ENCODE data around the gene AGTRAP. TPM values are rescaled to one million over a fixed set of nuclear protein-coding genes. Genes with fewer than 3 reads are reported as not detected.
A peak's percentile ranks its signal among the peaks of the same experiment; 100 is the strongest.

AGTRAP gene
- total RNA-seq, 1 experiment from 2014 or later, result 57.0 TPM

DNA sequence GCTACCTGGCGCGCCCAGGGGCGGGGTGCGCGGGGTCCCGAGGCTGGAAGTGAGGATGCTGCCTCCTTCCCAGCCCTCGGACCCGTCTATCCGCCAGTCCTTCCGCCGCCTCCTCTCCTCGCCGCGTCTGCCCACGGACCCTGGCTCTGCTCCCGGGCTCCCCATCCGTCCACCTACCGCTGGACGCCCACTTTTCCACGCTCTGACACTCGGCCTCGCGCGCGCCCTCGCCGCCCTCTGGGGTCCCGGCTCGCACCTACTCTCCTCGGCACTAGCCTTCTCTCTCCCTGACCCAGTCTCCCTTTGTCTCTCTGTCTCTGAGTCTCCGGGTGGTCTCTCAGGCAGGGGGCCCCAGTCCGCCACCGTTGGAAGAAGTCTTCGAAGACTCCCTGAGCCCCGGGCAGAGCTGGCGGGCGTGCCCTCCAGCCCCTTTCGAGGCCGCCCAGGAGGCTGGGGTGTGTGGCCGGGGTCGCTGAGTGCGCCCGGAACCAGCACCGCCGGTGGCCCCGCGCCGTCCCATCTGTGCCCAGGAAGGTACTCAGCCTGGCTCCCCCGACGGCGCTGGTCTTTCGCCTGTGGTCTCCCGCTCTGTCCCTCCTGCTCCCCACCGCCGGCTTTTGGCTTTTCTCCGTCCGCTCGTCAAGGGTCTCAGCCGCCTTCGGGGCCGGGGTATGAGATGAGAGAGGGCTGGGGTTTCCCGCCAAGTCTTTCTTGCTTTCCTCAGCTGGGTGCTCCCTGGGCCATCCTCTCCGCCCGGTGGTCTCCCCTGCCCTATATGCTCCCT, 43.8 kb upstream of the AGTRAP start:
- no TSS peak for BruUV-seq (replicated peaks)
- CTCF ChIA-PET, result no interaction called here
- in situ Hi-C loops (cut with HindIII; ENCODE audit: low pct_unique_long_range_greater_than_20kb, low sequenced_read_pairs) (no loop called here), intact Hi-C loops (cut with micrococcal nuclease; ENCODE audit: unreplicated experiment) (no loop called here)
- Histone ChIP-seq H3K36me3 (ENCODE audit: control insufficient read depth, insufficient read depth, low read length) (no peaks in the 10 kb centered on the region; the same call in 1 of the 2 replicates), H3K4me1 (ENCODE audit: control insufficient read depth, insufficient read depth, low read length) (peaks cover 7% of the 10 kb centered on the region; the same call in 1 of the 2 replicates), H3K27ac (ENCODE audit: low read length) (no peak overlapping the region), H3K4me3 (ENCODE audit: low read depth in 2 of 2, low read length in 2 of 2) (no peak overlapping the region; a peak in 2 of 4 replicates), H3K27me3 (ENCODE audit: control insufficient read depth, insufficient read depth, low read length) (no peaks in the 10 kb centered on the region; the same call in 1 of the 2 replicates), H3K9me3 (ENCODE audit: control insufficient read depth, insufficient read depth, low read depth, low read length) (no peaks in the 10 kb centered on the region)
- TF ChIP-seq POLR2AphosphoS5 (IDR thresholded peaks at IDR 0.05; ENCODE audit: low read depth, low read length), result no peak
- TF ChIP-seq, protein P1, sequence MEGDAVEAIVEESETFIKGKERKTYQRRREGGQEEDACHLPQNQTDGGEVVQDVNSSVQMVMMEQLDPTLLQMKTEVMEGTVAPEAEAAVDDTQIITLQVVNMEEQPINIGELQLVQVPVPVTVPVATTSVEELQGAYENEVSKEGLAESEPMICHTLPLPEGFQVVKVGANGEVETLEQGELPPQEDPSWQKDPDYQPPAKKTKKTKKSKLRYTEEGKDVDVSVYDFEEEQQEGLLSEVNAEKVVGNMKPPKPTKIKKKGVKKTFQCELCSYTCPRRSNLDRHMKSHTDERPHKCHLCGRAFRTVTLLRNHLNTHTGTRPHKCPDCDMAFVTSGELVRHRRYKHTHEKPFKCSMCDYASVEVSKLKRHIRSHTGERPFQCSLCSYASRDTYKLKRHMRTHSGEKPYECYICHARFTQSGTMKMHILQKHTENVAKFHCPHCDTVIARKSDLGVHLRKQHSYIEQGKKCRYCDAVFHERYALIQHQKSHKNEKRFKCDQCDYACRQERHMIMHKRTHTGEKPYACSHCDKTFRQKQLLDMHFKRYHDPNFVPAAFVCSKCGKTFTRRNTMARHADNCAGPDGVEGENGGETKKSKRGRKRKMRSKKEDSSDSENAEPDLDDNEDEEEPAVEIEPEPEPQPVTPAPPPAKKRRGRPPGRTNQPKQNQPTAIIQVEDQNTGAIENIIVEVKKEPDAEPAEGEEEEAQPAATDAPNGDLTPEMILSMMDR (IDR thresholded peaks at IDR 0.05), result no peak
- TF ChIP-seq SIN3A (IDR thresholded peaks at IDR 0.05; ENCODE audit: borderline replicate concordance, insufficient read depth, low read depth, low read length), result no peak
- no peak for TF ChIP-seq REST (IDR thresholded peaks at IDR 0.05; ENCODE audit: insufficient read depth in 1 of 2, low read depth in 2 of 2, low read length in 1 of 2)
- POLR2A ChIA-PET, result no interaction called here
- ATAC-seq (no peak), DNase-seq (ENCODE audit: low read depth, low spot score) (no peak)

DNA sequence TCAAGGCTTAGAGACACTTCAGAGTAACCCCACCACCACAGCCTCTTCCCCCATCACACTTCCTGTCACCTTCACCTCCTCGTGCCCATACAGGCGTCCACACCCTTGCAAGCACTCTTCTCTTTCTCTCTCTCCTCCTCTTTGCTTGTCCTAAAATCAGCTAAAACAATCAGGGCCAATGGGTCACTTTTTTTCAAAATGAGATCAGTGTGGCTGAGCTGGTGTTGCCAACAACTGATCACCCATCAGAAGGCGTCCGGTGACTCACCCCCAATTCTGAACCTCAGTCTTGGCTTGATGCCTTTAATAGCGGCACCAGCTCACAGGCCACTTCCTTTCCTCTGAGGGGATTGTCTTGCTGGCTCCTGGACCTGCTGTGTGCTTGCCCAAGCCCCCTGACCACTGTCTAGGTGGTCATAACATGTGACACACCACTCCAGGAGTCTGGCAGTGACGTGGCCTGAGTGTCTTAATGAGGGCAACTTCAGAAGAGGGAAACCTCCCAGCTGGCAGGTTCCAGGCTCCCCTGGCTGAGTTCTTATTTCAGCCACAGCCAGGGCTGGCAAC, 42.8 kb upstream of the AGTRAP start:
- Histone ChIP-seq H3K4me3 (ENCODE audit: low read depth in 2 of 2, low read length in 2 of 2) (no peak overlapping the region), H3K27me3 (ENCODE audit: control insufficient read depth, insufficient read depth, low read length) (no peaks in the 10 kb centered on the region; the same call in 1 of the 2 replicates), H3K36me3 (ENCODE audit: control insufficient read depth, insufficient read depth, low read length) (no peaks in the 10 kb centered on the region; the same call in 1 of the 2 replicates), H3K9me3 (ENCODE audit: control insufficient read depth, insufficient read depth, low read depth, low read length) (no peaks in the 10 kb centered on the region), H3K4me1 (ENCODE audit: control insufficient read depth, insufficient read depth, low read length) (peaks cover 7% of the 10 kb centered on the region; the same call in 1 of the 2 replicates), H3K27ac (ENCODE audit: low read length) (no peak overlapping the region)
- in situ Hi-C loops (cut with HindIII; ENCODE audit: low pct_unique_long_range_greater_than_20kb, low sequenced_read_pairs), result no loop called here
- TF ChIP-seq POLR2AphosphoS5 (IDR thresholded peaks at IDR 0.05; ENCODE audit: low read depth, low read length) (no peak), REST (IDR thresholded peaks at IDR 0.05; ENCODE audit: insufficient read depth in 1 of 2, low read depth in 2 of 2, low read length in 1 of 2) (no peak), TCF7L2 (IDR thresholded peaks at IDR 0.05; ENCODE audit: low read depth, low read length) (no peak), SIN3A (IDR thresholded peaks at IDR 0.05; ENCODE audit: borderline replicate concordance, insufficient read depth, low read depth, low read length) (no peak)
- TF ChIP-seq, protein P1 (IDR thresholded peaks at IDR 0.05), result no peak
- no peak for DNase-seq (ENCODE audit: low read depth, low spot score)
- ChIA-PET POLR2A (no interaction called here), CTCF (no interaction called here)
- no TSS peak for BruUV-seq (replicated peaks)
- intact Hi-C loops (cut with micrococcal nuclease; ENCODE audit: unreplicated experiment), result no loop called here
- peak; percentile 52; the same call in 1 of the 2 replicates for ATAC-seq

Data from Panc1 (cell line).